SU-DHL-6 (cell line): ENCODE results near the gene DCT.

ENCODE experiments used
- EZH2phosphoT487 ChIP-seq: fragments of 200-600 bp; sonication (generic), shearing (Covaris generic); conservative IDR thresholded peaks from 2 replicates; pipeline ENCODE4 v1.6.1; 2018; ENCODE audit warnings: mild to moderate bottlenecking, antibody characterized with exemption, low read length, moderate library complexity, mixed read lengths
- TF ChIP-seq, protein P1 (sequence below): fragments of 200-600 bp; sonication (generic); IDR thresholded peaks from one replicate; pipeline ENCODE4 v1.5.1; 2017; ENCODE audit warnings: antibody characterized with exemption, mild to moderate bottlenecking, low read length, moderate library complexity; ENCODE audit not compliant: insufficient read depth, poor library complexity, severe bottlenecking

DNA sequence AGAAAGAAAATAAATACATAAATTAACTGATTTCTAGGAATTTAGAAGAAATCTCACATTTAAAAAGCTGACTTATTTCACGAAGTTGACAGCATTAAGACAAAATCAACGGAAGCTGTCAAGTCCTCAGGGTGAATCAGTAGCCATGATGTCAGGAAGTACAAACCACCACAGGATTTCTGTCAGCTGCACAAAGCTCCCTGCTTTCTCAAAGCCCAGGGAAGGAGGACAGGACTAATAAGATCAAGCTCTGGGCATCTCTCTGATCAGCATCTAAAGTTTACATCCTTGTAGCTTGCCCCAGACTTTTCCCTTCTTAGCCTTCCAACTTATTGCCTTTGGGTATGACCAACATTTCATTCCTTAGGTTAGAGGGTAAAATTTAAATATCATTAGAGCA is 9.4 kb downstream of the DCT start:
- no peak for TF ChIP-seq EZH2phosphoT487
- TF ChIP-seq, protein P1, sequence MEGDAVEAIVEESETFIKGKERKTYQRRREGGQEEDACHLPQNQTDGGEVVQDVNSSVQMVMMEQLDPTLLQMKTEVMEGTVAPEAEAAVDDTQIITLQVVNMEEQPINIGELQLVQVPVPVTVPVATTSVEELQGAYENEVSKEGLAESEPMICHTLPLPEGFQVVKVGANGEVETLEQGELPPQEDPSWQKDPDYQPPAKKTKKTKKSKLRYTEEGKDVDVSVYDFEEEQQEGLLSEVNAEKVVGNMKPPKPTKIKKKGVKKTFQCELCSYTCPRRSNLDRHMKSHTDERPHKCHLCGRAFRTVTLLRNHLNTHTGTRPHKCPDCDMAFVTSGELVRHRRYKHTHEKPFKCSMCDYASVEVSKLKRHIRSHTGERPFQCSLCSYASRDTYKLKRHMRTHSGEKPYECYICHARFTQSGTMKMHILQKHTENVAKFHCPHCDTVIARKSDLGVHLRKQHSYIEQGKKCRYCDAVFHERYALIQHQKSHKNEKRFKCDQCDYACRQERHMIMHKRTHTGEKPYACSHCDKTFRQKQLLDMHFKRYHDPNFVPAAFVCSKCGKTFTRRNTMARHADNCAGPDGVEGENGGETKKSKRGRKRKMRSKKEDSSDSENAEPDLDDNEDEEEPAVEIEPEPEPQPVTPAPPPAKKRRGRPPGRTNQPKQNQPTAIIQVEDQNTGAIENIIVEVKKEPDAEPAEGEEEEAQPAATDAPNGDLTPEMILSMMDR = no peak
